ENCODE measurements around the gene ROBO2.

The ROBO2 gene

GRCh38 chr3:77586216-77586615, 546.3 kb downstream of the ROBO2 start:
- no peak for DNase-seq (ENCODE audit: low read depth)

DNA sequence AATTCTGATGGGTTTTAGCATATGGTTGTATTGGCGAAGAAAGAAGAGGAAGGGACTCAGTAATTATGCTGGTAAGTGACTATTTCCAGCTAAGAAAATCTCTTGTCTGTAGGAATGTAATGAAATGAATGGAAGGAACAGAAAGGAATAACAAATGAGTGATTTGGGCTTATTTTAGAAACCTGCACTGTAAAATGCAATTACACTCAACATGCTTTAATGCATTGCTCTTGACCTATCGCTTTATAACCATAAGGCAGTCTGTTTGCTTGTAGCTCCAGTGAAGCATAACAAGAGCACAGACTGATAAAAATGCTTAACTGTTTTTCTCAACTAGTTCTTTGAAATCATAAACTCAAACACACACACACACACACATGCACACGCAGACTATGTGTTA, 549.0 kb downstream of the ROBO2 start:
- no peak for DNase-seq (ENCODE audit: low read depth)

GRCh38 chr3:77590191-77590590, 550.3 kb downstream of the ROBO2 start:
- no peak for DNase-seq (ENCODE audit: low read depth)

DNA sequence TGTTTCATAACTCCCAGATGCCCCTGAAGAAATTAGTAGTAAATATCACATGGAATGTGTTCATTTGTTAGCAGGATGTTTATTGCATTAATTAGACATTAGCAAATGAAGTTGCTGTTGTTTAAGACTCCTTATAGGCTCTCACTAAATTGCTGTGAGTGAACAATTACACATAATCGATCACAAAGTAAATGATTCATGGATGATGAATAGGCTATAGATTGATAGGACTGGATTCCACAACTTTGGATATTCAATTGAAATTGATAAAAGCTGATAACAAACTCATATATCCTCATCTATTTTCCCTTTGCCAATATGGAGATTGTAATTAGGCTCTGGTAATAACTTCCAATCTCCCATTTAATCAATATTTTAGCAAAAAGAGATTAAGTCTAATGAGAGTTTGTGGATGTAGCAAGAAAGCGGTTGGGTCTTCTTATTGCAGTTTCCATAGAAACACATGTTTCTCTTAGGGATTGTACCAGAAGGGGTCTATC, 555.5 kb downstream of the ROBO2 start:
- no peak for DNase-seq (ENCODE audit: low read depth)

DNA sequence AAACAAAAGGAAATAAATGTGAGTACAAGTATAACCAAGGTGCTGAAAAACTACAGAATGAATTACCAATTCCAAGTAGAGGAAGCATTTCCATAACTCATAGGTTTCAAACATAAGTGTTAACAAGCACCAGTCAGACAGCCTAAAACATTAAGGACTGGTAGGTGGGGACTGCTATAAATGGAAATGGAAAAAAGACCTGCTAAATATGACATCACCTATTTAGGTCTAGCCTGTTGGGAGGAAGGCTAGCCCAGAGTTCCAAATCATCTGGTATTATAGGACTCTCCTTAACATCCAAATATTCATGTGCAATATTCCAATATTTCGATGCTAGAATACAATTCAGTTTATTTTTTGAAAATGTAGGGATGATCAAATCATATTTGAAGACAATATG, 560.0 kb downstream of the ROBO2 start:
- DNase-seq (ENCODE audit: low read depth), result no peak

GRCh38 chr3:77601823-77602415, 562.0 kb downstream of the ROBO2 start:
- no peak for DNase-seq (ENCODE audit: low read depth)

- no peak for DNase-seq (ENCODE audit: low read depth)
Measured at GRCh38 chr3:77602722-77603121, 562.8 kb downstream of the ROBO2 start.

DNA sequence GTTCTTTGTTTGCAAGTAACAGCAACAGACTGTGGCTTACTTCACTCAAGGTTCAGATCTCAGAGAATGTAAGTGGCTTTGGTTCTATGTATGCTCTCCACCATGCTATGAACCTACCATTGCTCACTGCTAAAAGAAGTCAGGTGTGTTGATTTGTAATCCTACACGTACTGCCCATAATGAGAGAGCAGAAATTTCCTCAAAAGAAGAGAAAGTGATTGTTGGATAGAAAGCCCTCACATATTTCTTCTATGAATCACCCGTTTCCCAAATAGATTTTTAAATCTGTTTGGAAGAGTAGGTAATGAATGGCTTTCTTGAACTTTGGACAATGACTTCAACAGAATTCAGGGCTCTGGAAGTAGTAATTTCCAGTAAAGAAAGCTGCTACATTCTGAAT, 565.4 kb downstream of the ROBO2 start:
- DNase-seq (ENCODE audit: low read depth), result no peak

- no peak for DNase-seq (ENCODE audit: low read depth)
Measured at GRCh38 chr3:77605865-77606264, 566.0 kb downstream of the ROBO2 start.

DNA sequence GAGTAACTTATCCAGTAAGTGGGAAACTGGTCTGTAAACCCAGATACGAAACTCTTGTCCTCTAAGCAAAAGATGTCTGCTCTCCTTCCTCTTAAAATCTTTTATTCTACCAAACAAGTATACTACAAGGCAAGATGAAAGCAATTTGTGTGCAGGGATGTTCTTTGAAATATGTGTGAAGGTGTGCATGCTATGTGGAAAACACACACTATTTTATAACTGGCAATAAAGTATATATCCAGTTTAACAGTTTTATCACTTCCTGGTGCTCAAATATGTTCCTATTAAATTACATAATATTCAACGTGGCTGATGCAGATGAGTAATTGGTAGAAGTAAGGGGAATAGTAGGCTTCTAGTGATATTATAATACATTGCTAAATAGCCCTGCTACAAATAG, 566.5 kb downstream of the ROBO2 start:
- no peak for DNase-seq (ENCODE audit: low read depth)

GRCh38 chr3:77618686-77619085, 578.8 kb downstream of the ROBO2 start:
- DNase-seq (ENCODE audit: low read depth), result no peak

DNA sequence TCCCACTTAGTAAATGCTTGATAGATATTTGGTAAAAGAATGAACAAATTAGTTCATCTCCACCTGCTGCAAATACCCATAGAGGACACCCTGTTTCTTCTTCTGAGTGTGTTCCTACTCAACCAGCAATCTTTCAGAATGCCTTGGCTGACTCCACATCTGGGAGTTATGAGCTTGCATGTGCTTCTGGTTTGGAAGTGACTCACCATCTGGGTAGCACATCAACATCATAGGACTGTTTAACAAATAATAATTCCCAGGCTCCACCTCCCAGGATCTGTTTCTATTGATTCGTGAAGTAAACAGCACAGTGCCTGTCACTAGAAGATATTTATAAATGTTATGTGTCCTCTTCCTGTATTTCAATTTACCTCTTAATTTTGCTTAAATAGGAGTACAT, 580.1 kb downstream of the ROBO2 start:
- DNase-seq (ENCODE audit: low read depth), result no peak

DNA sequence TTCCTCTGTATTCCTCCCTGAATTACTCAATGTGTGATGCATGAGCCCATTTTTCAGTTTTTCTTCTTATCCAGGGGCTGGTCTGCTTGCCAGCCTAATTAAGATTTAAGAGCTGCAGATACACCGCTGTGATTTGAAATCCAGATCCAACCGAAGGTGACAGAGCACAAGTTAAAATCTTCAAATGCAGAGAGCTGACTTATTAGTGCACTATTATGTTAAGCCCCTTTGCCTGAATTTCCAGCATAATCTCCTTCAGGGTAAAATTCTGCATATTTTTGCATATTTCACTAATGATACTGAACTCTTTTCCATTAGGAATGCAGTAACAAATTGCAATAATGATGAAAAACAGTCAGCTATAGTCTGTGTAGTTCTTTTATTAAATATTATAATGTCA, 583.6 kb downstream of the ROBO2 start:
- DNase-seq (ENCODE audit: low read depth), result no peak

DNA sequence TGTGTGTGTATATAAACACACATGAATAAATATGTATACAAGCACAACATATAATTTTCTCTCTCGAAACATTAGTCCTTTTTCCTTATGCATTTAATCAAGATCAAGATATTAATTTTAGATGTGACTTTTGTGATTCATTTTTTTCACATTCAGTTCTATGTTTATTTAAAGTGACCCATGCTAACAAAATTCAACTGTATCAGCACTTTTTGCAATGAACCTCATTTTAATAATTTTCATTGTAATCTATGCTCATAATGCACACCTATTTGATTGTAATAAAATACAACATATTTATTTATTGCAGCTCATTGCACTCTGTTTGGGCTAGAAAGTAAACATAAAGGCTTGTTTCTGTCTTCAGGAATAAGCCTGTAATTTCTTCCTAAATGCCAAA, 586.3 kb downstream of the ROBO2 start:
- DNase-seq (ENCODE audit: low read depth), result no peak

- DNase-seq (ENCODE audit: low read depth), result no peak
Measured at GRCh38 chr3:77648214-77648613, 608.3 kb downstream of the ROBO2 start.

DNA sequence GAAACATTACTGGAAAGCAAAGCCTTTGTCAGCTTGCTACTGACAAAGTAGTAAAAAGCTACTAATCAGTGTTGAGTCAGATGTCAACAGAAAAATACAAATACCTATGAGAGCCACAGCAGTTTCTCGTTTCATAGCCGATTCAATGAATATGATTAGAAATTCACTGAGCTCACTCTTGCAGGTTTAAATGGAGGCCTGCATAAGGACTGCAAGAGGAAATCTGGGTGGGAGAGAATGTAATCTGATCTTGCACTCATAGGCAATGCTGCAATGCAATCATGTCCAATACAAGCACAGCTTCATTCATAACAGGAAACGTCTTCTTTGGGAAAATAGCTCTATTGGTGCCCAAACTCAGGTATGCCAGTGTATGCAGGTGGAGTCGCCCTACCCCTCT, 608.8 kb downstream of the ROBO2 start:
- no peak for DNase-seq (ENCODE audit: low read depth)

GRCh38 chr3:77652624-77653023, 612.7 kb downstream of the ROBO2 start:
- no peak for DNase-seq (ENCODE audit: low read depth)

DNA sequence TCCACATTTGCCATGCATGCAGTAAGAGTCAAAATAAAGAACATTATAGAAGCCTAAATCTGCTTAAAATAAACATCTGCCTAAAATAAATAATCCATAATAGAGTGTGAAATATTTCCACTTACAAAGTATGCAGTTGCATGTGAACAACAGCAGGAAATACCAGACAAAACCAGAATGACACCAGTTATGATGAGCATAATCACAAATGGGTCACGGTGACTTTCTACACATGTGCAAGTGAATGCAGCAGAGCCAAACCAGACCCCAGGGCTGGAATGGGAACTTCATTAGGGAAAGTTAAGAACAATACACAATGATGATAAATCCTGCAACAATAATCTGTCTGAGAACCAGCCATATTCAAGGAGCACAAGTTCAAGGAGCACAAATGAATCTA, 615.5 kb downstream of the ROBO2 start:
- no peak for DNase-seq (ENCODE audit: low read depth)

- DNase-seq (ENCODE audit: low read depth), result no peak
Measured at GRCh38 chr3:77660718-77661117, 620.8 kb downstream of the ROBO2 start.

DNA sequence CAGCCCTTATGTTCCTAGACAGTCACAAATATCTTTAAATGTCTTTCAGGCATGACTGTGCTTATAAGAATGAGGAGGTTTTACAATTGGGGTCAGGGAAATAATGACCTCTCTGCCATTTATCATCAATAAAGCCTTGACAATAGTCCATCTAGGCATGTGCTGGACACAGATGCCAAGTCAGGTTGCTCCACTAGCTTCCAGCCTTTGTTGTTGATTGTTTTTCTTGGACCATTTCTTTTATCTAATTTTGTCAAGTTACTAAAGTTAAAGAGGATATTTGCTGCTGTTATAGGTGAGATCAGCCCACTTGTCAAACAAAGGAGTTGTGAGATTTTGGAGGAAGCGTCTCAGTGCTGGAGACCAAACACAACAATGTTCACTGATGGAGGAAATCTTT, 628.0 kb downstream of the ROBO2 start:
- no peak for DNase-seq (ENCODE audit: low read depth)

DNA sequence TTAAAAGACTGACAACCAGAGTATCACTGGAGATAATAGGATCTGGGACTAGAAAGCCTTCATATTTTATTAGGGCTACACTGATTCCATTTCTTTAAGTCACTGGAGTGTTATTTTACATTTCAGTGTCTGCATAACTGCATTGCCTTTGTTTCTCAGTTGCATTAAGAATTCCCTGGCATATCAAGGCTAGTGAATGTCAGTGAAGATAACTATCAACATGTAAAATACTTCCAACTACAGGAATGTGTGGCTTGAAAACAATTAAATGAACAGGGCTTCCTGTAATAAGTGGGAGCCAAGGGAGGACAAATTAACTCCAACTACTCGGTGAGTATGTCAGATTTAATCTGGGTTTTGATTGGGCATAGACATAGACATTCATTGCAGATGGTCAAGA, 628.5 kb downstream of the ROBO2 start:
- DNase-seq (ENCODE audit: low read depth), result no peak

DNA sequence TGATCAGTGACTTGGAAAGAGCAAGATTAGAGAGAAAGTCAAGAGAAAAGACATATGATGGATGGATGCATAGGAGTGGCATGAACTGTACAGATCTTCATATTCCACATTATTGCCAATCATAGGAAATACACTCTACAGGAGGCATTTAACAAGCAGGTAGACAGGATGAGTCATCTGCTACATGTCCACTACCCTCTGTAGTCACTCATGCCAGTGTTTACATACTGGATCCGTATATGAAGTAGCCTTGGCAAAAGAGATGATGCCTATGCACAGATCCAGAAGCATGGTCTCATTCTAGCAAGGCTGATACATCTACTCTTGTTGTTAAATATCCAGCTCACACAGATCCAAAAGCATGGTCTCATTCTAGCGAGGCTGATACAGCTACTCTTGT, 632.1 kb downstream of the ROBO2 start:
- DNase-seq (ENCODE audit: low read depth), result no peak

DNA sequence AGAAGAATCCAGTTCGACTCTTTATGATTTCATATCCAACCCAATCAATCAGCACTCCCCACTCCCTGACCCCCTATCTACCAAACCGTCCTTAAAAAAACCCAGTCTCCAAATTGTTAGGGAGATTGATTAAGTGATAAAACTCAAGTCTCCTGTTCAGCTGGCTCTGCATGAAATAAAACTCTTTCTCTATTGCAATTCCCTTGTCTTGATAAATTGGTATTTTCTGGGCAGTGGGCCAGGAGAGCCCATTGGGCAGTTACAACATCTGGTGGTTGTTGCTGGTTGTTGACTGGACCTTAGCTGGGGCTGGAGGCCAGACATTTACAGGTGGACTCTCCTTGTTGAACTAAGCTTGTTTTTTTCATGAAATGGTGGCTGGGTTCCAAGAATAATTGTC, 642.3 kb downstream of the ROBO2 start:
- no peak for DNase-seq (ENCODE audit: low read depth)

DNA sequence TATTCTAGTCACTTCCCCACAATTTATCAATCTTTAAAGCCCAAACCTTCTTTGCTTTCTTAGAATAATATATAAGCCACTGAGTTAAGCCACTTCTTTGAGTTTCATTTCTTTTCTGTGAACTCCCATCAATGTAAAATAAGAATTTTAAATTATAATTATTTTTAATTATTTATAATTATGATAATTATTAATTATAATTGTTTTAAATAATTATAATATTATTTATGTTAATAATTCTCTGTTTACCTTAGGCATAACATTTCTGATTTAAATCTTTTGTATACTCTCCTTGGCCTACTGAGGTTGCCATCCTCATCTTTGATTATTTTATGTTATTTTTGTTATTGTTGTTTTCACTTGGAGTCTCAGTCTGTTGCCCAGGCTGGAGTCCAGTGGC, 644.2 kb downstream of the ROBO2 start:
- no peak for DNase-seq (ENCODE audit: low read depth)

DNA sequence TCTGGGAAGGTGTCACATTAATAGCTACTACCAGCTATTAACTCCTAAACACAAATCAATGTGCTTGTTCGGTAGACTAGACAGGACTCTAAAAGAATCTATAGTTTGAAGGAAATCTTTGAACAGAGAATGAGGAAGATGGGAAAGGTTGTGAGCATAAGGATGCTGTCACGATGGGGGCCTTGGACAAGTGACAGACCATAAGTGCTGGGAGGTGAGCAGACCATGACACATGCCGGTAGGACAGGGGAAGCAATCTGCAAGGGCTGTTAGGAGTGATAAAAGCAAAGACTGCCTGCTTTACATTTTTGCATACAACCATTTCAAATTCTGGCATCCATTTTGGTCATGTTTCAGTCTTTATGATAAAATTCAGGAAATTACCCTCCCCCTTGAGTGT, 645.8 kb downstream of the ROBO2 start:
- no peak for DNase-seq (ENCODE audit: low read depth)

Data from stimulated activated CD4-positive, alpha-beta T cell treated with anti-CD3 and anti-CD28 coated beads, Interleukin-2, amount 100 ng/mL, for 4 hours (primary cell).